ENCODE results near the gene AATK.
"Not testable (repeated sequence)": the region's sequence is repeated elsewhere in the genome, so short reads cannot be mapped to it uniquely, and the experiment has no call there.

AATK gene

DNA sequence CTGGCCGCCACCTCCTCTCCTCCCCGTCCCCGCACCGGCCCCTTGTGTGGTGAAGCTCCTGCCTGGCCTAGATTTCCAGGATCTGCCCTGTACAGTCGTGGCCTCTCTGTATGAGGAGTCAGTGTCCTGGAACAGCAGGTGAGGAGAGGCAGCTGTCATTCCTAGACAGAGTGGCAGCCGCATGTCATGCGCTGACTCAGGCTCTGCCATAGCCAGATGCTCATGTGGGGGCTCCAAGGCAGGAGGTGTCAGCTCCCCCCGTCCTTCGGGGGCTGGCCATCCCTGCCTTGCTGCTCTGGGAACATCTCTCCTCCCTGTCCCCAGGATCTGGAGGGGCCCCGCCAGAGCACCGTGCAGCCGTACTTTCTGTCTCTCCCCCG is 70.6 kb downstream of the AATK start:
- in situ Hi-C loops (cut with HindIII; ENCODE audit: low sequenced_read_pairs) = no loop called here

DNA sequence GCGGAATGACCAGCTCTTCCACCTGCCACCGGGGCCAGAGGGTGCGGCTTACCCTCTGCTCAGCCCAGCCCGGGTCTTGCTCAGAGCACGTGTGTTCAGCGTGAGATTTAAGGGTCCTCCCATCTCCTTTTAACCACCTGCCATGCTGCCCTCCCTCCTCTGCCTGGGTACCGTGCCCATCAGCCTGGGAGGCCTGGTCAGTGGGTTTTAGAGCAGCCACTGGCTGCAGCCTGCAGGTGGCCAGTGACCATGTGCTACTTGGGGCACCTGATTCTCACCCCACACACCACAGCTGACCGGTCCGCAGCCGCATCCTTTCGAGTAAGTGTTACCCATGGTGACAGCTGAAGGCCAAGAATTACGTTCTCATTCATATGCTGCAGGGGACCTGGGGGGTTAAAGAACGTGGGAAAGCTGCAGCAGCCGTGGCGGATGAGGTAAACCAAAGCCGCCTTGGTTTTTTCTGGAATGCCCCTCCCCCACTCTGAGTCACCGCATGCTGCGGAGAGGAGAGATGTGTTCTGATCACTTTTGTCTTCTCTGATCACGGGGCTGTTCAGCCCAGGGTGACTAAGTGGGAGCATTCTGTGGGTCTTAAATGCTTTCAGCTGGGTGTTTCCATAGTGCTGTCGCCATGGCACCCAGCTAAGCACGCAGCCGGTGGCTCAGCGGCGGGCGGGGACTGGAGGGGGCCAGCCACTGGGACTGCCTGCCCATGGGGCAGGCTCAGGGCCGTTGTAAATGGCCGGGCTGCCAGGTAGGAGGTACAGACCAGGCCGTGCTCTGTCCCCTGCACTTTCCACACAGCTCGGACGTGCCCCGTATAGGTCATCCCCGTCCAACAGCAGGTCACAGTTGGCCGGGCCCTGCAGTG is 71.3 kb downstream of the AATK start:
- in situ Hi-C loops (cut with HindIII; ENCODE audit: low sequenced_read_pairs) = no loop called here

DNA sequence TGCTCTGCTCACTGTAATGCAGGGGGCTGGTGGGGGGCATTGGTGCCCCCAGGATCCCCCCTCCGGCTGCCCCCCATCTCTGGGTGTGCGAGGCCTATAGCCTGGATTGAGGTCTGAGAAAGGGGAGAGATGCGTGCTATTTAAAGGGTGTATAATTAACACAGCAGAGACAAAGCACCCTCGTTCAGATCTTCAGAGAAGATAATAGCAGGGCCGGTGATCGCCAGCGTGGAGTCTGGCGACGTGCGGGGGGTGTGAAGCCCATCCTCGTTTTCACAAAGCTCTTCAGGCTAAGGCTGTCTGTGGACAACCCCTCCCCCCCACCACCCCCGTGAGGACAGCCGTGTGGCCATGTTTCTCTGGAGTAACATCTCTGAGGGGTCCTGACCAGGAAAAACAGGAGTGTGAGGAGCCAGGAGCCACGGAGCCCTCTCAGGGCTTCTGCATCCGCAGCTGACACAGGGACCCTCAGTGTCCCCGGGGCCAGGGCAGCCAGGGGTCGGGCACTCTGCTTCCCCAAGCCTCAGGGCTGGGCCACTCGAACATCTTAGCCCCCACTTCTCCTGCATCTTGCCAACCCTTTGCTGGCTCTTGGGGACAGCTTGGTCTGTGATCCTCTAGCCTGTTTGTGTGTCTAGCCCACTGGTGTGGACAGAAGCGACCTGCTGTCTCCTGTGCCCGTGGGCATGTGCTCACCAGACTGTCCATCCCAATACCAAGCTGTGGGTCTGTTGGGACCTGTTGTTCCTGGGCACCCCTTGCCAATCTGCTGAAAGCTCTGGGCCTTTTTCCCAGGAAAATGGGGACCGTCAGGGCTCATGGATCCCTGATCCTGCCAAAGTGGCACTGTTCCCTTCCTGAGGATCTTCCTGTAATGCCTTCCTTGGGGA is 72.2 kb downstream of the AATK start:
- in situ Hi-C loops (cut with HindIII; ENCODE audit: low sequenced_read_pairs) = no loop called here

DNA sequence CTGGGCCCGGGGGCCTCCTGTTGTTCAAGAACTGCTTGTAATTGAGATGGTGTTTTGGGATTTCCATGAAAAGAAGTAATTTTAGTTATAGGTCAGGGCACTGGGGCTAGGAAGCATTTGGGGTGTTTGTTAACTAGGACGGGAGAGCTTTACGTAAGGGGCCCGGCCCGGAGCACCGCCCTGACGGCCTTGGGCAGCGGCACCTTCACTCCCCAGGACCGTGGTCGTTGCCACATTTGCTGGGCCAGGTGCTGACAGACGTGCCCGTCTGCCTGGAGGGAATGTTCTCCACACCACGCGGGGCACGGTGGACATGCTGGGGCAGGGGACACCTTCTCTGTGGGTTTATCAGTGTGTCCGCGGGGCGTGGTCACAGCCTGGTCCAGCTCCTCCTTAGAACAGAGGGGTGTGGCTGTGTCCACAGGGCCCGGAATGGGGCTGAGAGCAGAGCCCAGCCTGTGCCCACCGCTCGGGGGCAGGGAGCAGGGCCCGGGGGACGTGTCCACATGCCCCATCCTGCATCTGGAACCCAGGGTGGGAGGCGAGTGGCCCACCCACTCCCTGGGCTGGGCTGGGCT is 73.4 kb downstream of the AATK start:
- in situ Hi-C loops (cut with HindIII; ENCODE audit: low sequenced_read_pairs) = no loop called here

DNA sequence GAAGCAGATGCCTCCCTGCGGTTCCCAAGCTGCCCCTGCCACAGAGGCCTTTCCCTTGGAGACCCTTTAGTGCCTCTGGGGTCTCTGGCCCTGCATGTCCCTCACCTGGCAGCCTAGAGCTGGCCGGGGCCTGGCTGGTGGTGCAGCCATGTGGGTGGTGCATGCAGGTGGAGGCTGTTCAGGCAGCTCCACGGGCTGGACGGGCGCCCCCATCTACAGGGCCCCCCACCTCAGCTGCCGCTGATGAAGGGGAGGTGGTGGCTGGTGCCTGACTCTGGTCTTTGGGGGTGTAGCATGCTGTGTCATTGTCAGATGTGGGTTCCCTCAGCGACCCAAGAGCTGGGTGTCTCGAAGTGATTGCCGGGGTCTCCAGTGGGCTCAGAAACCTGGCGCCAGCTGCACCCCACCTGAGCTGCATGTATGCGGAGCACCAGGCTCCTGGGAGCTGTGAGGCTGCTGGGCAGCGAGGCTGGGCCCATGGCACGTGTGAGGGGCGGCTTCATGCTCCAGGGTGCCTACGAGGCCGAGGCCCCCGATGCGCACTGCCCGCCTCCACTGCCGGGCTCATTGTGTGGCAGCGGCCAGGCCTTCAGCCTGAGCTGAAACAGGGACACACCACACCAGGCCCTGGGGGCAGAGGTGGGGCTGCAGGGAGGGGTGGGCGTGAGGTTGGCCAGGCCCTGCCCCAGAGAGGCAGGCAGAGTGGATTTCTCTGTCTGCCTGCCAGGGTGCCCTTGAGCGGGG is 74.1 kb downstream of the AATK start:
- in situ Hi-C loops (cut with HindIII; ENCODE audit: low sequenced_read_pairs) = no loop called here

DNA sequence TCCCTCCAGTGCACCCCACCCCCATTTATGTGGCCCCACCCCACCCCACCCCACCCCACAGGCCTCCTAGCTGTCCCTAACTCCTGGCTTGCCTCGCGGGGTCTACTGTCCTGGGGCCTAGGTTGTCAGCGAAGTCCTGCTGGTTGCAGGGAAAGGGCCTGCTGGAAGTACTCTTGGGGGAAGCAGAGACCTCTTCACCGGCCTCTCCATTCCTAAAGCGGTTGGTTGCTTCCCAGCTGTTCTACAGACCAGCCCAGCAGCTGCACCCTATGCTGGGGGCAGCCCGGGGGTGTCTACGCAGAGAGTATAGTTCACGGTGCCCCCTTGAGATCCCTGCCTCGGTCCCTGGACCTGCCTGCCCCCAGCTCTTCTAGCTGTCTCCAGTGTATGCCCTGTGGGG is 74.9 kb downstream of the AATK start:
- in situ Hi-C loops (cut with HindIII; ENCODE audit: low sequenced_read_pairs) = no loop called here

DNA sequence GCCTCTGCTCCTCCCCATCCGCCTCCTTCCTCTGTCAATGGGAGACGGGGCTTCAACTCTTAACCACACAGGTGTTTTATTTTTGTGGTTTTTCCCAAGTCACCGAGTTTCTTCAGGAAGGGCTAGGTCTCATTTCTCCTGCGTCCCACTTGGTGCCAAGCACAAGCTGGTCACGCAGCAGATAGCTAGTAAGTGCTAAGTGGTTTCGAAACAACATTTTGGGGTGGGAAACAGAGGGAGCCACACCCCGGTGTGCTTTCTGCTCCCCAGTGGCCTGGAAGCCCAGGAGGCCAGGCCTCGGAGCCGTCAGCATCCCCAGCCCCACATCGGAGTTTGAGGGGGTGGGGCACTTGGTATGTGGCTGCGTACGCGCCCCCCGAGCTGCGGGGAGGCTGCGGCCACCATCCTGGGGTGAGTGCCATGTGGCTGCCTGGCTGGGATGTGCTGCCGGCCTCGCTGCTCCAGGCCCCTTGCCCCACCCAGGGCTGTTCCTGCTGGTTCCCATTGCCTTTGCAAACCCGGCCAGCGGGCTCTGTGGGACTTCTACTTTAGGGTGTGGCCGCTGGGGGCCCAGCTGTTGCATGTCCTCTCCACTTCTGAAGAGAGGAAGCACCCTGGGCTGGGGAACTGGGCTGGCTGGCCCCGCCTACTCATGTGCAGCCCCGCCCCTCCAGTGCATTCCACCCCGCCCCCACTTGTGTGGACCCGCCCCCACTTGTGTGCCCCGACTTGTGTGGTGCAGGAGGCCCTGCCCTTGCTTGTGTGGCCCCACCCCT is 75.5 kb downstream of the AATK start:
- in situ Hi-C loops (cut with HindIII; ENCODE audit: low sequenced_read_pairs) = no loop called here

DNA sequence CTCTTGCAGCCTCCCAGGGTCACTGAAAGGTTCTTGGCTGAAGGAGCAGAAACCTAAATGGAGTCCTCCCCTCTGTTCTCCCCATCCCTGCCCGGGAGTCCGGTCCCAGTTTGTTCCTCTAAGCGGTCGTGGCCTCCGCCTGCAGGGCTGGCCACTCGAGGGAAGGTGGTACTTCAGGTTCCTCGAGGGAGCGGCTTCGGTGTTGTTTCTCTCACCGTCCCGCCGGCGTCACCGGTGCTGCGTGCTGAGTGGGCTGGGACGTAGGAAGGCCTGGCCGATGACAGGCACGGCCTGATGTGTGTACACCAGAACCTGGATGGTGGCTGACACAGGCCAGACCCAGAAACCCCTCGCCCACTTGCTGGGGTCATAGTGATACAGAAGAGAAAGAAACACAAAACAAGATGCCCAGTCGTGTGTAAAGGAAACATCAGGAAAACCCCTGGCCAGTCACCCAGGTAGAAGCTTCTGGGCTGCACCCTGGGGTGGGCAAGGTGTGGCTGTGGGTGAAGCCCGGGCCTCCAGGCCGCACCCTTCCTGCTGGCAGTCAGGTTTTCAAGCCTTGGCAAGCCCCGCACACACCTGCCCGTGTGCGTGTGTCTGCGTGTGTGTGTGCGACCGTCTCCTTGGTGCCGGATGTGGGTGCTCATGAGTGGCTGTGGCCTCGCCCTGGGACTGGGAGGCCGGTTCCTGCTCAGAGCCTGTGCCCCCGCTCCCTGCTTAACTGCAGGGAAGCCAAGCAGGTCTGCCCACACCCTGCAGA is 79.1 kb downstream of the AATK start:
- in situ Hi-C loops (cut with HindIII; ENCODE audit: low sequenced_read_pairs) = no loop called here

DNA sequence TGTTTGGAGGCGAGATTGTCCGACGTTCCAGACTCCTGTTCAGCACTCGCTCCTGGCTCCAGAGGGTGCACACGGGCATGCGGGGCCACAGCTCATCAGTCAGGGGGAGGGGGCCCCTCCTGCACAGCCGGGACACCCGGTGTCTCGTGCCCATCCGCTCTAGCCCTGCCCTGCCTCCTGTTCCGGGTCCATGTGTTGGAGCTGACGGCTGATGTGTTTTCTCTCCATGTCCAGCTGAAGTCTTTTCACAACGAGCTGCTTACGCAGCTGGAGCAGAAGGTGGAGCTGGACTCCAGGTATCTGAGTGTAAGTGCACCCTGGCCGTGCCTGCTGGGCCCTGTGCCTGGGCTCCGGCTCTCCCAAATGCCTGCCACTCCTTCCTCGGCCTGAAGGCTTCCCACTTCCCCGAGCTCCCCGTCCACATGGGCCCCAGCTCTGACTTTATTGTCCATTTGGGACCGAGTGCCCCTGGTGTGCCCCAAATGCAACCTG is 80.6 kb downstream of the AATK start:
- in situ Hi-C loops (cut with HindIII; ENCODE audit: low sequenced_read_pairs) = no loop called here

DNA sequence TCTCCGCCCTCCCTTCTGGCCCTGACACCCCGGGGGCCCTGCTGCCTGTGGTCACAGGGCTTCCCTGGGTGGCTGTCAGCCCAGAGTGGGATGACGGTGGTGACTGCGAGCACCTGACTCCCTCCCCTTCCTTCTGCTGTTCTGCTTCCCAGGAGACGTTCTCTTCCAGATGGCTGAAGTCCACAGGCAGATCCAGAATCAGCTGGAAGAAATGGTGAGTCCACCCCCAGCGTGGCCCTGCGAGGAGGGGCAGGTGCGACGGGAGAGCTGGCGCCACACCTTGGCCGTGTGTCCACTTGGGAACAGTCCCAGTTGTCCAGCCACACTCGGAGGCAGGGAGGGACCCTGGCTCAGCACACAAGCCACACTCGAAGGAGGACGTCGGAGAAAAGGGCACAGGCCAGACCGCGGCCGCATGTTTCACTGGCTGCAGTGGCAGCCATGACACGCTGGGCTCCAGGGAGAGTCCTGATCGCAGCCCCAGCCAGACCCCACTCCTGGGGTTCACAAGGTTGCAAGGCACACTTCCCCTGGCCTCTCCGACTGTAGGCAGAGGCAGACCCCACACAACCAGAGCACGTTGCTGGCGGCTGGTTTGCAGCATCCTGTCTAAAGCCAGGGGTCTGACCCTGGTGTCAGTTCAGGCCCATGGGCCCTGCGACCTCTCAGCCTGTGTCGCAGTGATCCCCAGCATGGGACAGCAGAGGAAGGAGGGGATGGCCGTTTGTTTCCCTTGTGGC is 81.2 kb downstream of the AATK start:
- in situ Hi-C loops (cut with HindIII; ENCODE audit: low sequenced_read_pairs) = no loop called here

DNA sequence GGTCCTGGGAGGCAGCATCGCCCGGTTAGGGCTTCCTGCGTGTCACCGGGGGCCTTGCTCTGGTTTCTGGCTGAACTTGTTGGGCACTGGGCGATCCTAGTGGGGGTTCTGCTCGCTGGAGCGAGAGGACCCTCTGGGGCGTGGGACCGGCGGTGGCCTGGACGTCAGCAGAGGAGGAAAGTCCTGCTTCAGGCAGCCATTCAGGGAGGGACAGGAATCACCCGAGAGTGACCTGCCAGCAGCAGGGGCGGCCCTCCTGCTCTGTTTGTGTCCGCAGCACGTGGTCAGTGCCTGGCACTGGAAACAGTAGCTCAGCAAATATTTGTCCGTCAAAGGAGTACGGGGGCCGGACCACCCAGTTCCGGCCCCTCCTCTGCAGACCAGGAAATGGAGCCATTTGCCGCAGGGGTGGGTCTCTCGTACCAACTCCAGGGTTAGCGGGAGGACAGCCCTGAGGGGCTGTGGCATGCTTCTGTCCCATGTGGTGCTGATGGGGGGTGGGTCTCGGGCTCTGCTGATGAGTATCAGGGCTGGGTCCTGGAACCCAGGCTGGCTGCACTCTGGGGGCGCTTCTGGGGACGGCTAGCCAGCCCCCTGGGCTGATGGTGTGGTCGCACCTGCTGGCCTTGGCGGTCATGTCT is 82.8 kb downstream of the AATK start:
- in situ Hi-C loops (cut with HindIII; ENCODE audit: low sequenced_read_pairs) = no loop called here

DNA sequence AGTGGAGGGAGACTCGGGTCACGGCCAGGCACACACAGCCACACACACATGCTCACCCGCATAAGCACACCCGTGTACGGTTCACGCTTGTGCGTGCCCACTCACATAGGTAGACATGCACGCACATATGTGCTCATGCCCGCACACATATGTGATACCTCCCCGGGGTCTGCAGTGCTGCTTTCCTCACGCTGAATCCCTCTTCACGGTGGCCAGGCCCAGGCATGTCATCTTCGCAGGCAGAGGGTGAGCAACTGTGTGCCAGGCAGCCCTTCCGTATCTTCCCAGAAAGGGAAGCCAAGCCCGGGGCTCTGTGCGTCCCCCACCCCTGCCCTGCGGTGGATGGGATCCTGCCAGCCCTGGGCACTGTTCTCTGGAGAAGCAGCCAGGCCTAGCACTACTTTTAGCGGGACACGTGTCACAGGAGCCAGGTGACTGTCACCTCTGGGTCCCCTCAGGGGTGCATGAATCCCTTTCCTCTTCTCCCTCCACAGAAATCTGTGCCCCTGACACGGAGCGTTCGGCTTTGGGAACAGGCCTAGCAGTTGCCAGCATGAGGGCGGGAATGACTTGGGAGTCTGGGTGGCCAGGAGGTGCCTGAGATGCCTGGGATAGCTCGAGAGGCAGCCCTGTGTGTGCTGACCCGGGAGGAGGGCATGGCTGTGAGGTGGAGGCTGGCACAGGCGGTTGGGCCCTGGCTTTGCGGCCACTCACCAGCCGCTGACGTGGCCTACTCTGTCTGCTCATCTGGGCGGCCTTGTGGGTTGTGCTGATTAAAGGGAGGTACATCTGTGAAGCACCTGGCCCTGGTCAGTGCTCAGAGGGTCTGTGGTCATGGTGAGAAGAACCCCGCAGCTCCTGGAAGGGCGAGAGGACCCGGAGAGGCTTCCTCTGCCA is 83.6 kb downstream of the AATK start:
- in situ Hi-C loops (cut with HindIII; ENCODE audit: low sequenced_read_pairs) = no loop called here

DNA sequence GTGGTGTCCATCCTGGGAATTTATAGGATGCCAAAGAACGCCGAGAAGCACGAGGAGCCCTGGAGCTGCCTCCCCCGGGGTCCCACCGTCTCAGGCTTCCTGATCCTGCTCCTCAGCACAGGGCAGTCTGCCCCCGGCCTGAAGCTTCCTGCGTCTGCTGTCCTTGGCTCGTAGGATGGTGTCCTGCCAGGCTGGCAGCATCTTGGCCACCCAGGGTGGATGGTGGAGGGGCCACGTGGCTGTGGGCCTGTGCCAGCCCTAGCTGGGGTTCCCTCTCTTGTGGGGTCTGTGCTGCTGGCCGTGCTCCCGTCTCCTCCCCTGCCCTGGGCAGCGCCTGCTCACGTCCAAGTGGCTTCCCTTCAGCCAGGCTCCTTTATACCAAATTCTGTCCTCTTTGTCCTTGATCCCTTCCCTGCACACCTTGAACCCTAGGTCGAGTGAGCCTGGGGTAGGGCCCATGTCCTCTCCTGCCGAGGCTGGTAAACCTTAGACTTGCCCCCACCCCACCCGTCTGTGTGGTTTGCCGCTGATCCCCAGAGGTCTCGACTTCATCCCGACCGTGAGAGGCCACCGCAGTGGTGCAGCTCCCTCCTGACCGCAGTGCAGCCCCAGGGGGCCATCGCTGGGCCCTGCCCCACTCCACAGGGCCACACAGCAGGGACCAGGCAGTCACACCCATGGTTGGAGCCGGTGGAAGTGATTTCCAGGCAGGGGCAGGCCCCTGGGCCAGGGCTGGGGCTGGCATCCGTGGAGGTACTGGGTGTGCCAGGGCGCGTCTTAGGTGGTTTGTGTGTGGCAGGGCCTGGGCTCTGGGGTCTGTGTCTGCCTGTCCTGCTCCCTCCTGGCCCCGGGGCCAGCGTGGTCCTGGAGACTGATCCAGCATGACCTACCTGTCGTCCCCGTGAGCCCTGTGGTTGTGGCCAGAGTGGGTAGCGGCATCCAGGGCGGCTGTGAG is 84.5 kb downstream of the AATK start:
- in situ Hi-C loops (cut with HindIII; ENCODE audit: low sequenced_read_pairs) = no loop called here

DNA sequence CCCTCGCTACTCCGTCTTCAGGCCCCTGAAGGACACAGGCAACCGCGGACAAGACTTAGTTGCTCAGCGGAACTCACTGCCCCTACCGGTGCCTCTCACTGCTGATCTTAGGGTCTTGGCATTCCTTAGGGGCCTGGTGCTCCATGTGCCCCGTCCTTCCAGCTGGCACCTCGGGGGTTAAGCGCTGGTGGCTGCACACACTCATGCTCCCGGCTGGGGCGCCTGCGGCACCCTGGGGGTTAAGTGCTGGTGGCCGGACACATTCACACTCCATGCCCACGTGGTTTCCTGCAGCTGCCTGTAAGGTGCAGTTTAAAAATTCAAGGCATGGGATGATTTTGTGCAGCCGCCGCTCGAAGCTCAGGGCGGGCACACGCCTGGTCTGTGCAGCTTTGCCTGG is 86.0 kb downstream of the AATK start:
- in situ Hi-C loops (cut with HindIII; ENCODE audit: low sequenced_read_pairs) = no loop called here

DNA sequence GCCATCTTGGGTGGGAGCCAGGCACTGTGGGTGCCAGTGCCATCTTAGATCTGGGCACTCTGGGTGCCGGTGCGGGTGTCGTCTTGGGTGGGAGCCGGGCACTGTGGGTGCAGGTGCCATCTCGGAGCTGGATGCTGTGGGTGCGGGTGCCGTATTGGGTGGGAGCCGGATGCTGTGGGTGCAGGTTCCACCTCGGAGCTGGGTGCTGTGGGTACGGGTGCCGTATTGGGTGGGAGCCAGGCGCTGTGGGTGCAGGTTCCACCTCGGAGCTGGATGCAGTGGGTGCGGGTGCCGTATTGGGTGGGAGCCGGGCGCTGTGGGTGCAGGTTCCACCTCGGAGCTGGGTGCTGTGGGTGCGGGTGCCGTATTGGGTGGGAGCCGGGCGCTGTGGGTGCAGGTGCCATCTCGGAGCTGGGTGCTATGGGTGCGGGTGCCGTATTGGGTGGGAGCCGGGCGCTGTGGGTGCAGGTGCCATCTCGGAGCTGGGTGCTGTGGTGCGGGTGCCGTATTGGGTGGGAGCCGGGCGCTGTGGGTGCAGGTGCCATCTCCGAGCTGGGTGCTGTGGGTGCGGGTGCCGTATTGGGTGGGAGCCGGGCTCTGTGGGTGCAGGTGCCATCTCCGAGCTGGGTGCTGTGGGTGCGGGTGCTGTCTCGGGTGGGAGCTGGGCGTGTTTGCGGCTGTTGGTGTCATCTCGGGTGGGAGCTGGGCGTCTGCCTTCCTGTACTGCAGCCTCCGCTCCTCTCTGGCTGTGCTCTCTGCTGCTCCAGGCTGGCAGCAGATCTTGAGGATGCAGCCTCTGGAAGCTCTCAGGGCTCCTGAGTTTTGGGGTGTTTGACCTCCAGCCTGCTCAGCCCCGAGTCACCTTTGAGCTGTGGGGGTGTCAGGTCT is 87.8 kb downstream of the AATK start:
- in situ Hi-C loops (cut with HindIII; ENCODE audit: low sequenced_read_pairs) = not testable (repeated sequence)

Data from DLD1 (cell line).